Thyroid gland (tissue), 4 donors: Measurements from ENCODE around the gene AP3B2.

ENCODE experiments used
- CTCF ChIP-seq, 6 experiments: fragments of 200-600 bp in 3 of 6; fragments of 450-650 bp in 3 of 6; sonication (generic) in 3 of 6; IDR thresholded peaks; one replicate each; pipeline ENCODE4 v1.5.1; 2016 to 2019; ENCODE audit warnings: antibody characterized with exemption in 6 of 6, mild to moderate bottlenecking in 2 of 6, inconsistent platforms in 1 of 6, moderate library complexity in 1 of 6
- POLR2A ChIP-seq, 2 donors: fragments of 450-650 bp; IDR thresholded peaks; one replicate each; pipeline ENCODE4 v1.6.1; 2017; ENCODE audit warnings: antibody characterized with exemption in 2 of 2, mild to moderate bottlenecking in 2 of 2, moderate library complexity in 1 of 2

- TF ChIP-seq CTCF (IDR thresholded peaks at IDR 0.05) = no peak
- TF ChIP-seq POLR2A (IDR thresholded peaks at IDR 0.05) = no peak
These were observed 87.7 kb downstream of the AP3B2 start for GRCh38 chr15:82621970-82622369.
